Measurements from ENCODE around the gene VPREB3.
"Not testable (repeated sequence)": the region's sequence is repeated elsewhere in the genome, so short reads cannot be mapped to it uniquely, and the experiment has no call there.

VPREB3 gene

GRCh38 chr22:23763579-23763945 lies 9.3 kb upstream of the VPREB3 start:
- peak; percentile 43 for DNase-seq

GRCh38 chr22:23762842-23763578 lies 8.8 kb upstream of the VPREB3 start, which contains the start of gene C22orf15:
C22orf15 (plus strand) TSS chr22:23762990; CDS start chr22:23763307, 317 bp downstream.
- DNase-seq, result no peak

GRCh38 chr22:23760056-23760455 lies 5.8 kb upstream of the VPREB3 start:
- no peak for DNase-seq

- DNase-seq, result no peak
These were observed 5.3 kb upstream of the VPREB3 start for GRCh38 chr22:23759566-23759965.

- DNase-seq, result no peak
These were observed 2.7 kb upstream of the VPREB3 start for GRCh38 chr22:23756891-23757290.

GRCh38 chr22:23755711-23756110 lies 1.5 kb upstream of the VPREB3 start:
- no peak for DNase-seq

GRCh38 chr22:23754980-23755636 lies 883 bp upstream of the VPREB3 start:
- no peak for DNase-seq

GRCh38 chr22:23753385-23753784 lies 840 bp downstream of the VPREB3 start:
- DNase-seq, result no peak

GRCh38 chr22:23752750-23753149 lies 1.5 kb downstream of the VPREB3 start:
- DNase-seq, result no peak

GRCh38 chr22:23752090-23752691 lies 2.0 kb downstream of the VPREB3 start:
- DNase-seq, result no peak

- DNase-seq, result no peak
These were observed 2.7 kb downstream of the VPREB3 start for GRCh38 chr22:23751441-23751996.

- peak; percentile 88 for DNase-seq
These were observed 3.3 kb downstream of the VPREB3 start, which contains the start of gene ZNF70 for GRCh38 chr22:23750714-23751440. ZNF70 (minus strand) TSS chr22:23751112; CDS start chr22:23745140, 5,972 bp downstream.

GRCh38 chr22:23750367-23750713 lies 3.9 kb downstream of the VPREB3 start:
- DNase-seq, result no peak

GRCh38 chr22:23749841-23750301 lies 4.4 kb downstream of the VPREB3 start:
- no peak for DNase-seq

GRCh38 chr22:23745791-23746190 lies 8.4 kb downstream of the VPREB3 start:
- no peak for DNase-seq

GRCh38 chr22:23744485-23744884 lies 9.7 kb downstream of the VPREB3 start:
- no peak for DNase-seq

GRCh38 chr22:23744001-23744400 lies 10.2 kb downstream of the VPREB3 start:
- DNase-seq, result no peak

GRCh38 chr22:23743303-23743705 lies 10.9 kb downstream of the VPREB3 start:
- DNase-seq, result no peak

GRCh38 chr22:23742505-23743264 lies 11.5 kb downstream of the VPREB3 start:
- no peak for DNase-seq

GRCh38 chr22:23737696-23738095 lies 16.5 kb downstream of the VPREB3 start:
- no peak for DNase-seq

- not testable (repeated sequence) for DNase-seq
These were observed 26.1 kb downstream of the VPREB3 start for GRCh38 chr22:23728108-23728507.

GRCh38 chr22:23722724-23723123 lies 31.5 kb downstream of the VPREB3 start:
- no peak for DNase-seq
